BE2C (cell line): ENCODE data around the gene PKIG.
"Not testable (repeated sequence)": the region's sequence is repeated elsewhere in the genome, so short reads cannot be mapped to it uniquely, and the experiment has no call there.

Experiments
- DNase-seq: peaks from one replicate; pipeline ENCODE4 v3.0.0-alpha.2; 2020
- H3K27me3 ChIP-seq: fragments of 250-450 bp; sonication (Bioruptor Pico); 2 replicates; pipeline ENCODE4 v1.5.1; 2020; ENCODE audit warnings: mild to moderate bottlenecking
- H3K36me3 ChIP-seq: fragments of 250-450 bp; sonication (Bioruptor Pico); 2 replicates; pipeline ENCODE4 v1.5.1; 2020; ENCODE audit warnings: mild to moderate bottlenecking
- H3K4me1 ChIP-seq: fragments of 250-450 bp; sonication (Bioruptor Pico); 2 replicates; pipeline ENCODE4 v1.5.1; 2020
- H3K4me3 ChIP-seq: 2 replicates; pipeline ENCODE4 v1.5.1; 2011; ENCODE audit warnings: low read depth, low read length
- H3K9me3 ChIP-seq: fragments of 250-450 bp; sonication (Bioruptor Pico); 2 replicates; pipeline ENCODE4 v1.5.1; 2020
- CTCF ChIP-seq: IDR thresholded peaks from 2 replicates; pipeline ENCODE4 v1.5.1; 2012; ENCODE audit warnings: mild to moderate bottlenecking, low read depth, low read length

PKIG gene

GRCh38 chr20:44552050-44552449 lies 30.3 kb upstream of the PKIG start:
- no peak for TF ChIP-seq CTCF
- H3K4me1 ChIP-seq, result peaks cover 6% of the 10 kb centered on the region

GRCh38 chr20:44552568-44552949 lies 29.8 kb upstream of the PKIG start:
- H3K27me3 ChIP-seq, result no peaks in the 10 kb centered on the region
- peaks cover 6% of the 10 kb centered on the region for H3K4me1 ChIP-seq
- no peak for DNase-seq
- H3K36me3 ChIP-seq, result no peaks in the 10 kb centered on the region
- H3K9me3 ChIP-seq, result no peaks in the 10 kb centered on the region
- TF ChIP-seq CTCF, result no peak
- no peak overlapping the region for H3K4me3 ChIP-seq

More at GRCh38 chr20:44552050-44552449, 30.3 kb upstream of the PKIG start:
- H3K9me3 ChIP-seq, result no peaks in the 10 kb centered on the region
- H3K4me3 ChIP-seq, result no peak overlapping the region
- H3K27me3 ChIP-seq, result no peaks in the 10 kb centered on the region
- no peaks in the 10 kb centered on the region for H3K36me3 ChIP-seq
- no peak for DNase-seq

GRCh38 chr20:44552950-44553908 lies 29.1 kb upstream of the PKIG start:
- Histone ChIP-seq H3K9me3 (no peaks in the 10 kb centered on the region), H3K27me3 (no peaks in the 10 kb centered on the region), H3K4me3 (no peak overlapping the region), H3K4me1 (peaks cover 6% of the 10 kb centered on the region), H3K36me3 (no peaks in the 10 kb centered on the region)
- TF ChIP-seq CTCF, result no peak
- no peak for DNase-seq

DNA sequence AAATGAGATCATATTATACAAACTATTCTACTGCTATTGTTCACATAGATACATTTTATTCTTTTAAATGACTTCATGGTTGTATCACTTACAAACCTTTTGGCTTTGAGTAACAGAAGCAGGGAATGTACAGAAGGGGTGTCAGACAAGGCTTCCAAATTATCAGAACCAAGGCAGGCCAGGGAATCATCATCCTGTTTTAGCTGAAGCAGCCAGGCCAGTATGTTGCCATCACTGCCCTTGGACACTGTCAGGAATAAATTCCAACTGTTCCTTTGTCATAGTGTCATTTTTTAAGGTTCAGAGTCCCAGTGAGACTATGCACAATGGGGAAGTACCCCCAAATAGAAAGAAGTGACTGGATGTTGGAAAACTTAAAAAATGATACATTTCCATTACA lies 23.1 kb upstream of the PKIG start:
- TF ChIP-seq CTCF, result no peak
- Histone ChIP-seq H3K4me3 (no peak overlapping the region), H3K27me3 (no peaks in the 10 kb centered on the region), H3K4me1 (no peaks in the 10 kb centered on the region), H3K9me3 (no peaks in the 10 kb centered on the region), H3K36me3 (no peaks in the 10 kb centered on the region)
- no peak for DNase-seq

DNA sequence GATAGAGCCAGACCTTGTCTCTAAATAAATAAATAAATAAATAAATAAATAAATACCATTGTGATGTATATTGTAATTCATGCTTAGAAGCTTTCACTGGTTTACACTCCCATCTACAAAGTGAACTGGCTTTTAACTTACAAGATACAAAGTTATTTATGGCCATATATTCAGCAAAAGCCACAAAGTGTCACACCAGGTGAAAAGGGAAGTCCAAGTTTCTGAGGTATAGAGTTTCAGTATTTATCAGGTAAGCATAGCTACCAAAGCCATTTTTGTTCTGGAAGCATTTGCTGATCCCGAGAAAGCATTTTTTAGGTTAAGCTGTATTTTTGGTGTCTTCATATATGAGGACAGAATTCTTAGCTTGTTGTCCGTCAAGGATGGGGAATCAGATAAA lies 22.1 kb upstream of the PKIG start:
- no peak for TF ChIP-seq CTCF
- DNase-seq, result no peak
- H3K4me1 ChIP-seq, result no peaks in the 10 kb centered on the region
- H3K9me3 ChIP-seq, result no peaks in the 10 kb centered on the region
- H3K27me3 ChIP-seq, result no peaks in the 10 kb centered on the region
- no peaks in the 10 kb centered on the region for H3K36me3 ChIP-seq
- no peak overlapping the region for H3K4me3 ChIP-seq

- not testable (repeated sequence) for H3K4me3 ChIP-seq, H3K27me3 ChIP-seq, DNase-seq, H3K4me1 ChIP-seq, H3K36me3 ChIP-seq, H3K9me3 ChIP-seq
Observed at GRCh38 chr20:44560818-44561217, 21.6 kb upstream of the PKIG start.
